Activated T-cell treated with anti-CD3 and anti-CD28 coated beads, Interleukin-2, amount 50 U/mL, for 4 hours (primary cell): ENCODE results near the gene TMA7. TPM values are rescaled to one million over a fixed set of nuclear protein-coding genes. Genes with fewer than 3 reads are reported as not detected.
A peak's percentile ranks its signal among the peaks of the same experiment; 100 is the strongest.

Experiments used
- ATAC-seq, 2 donors: fragments of 200-7000 bp; cut with Tn5 transposase; one replicate each; pipeline ENCODE4 v1.10.0; 2021
- DNase-seq: peaks from one replicate; pipeline ENCODE4 v3.0.0-alpha.2; 2020
- H3K27me3 Mint-ChIP-seq: one replicate; pipeline ENCODE4 v1.8.0; 2021; ENCODE audit warnings: low read depth, mixed read lengths
- H3K36me3 Mint-ChIP-seq: one replicate; pipeline ENCODE4 v1.8.0; 2022; ENCODE audit warnings: mixed read lengths; ENCODE audit not compliant: insufficient read depth
- H3K4me1 Mint-ChIP-seq: one replicate; pipeline ENCODE4 v1.8.0; 2021; ENCODE audit warnings: low read depth, mixed read lengths
- H3K4me3 Mint-ChIP-seq: one replicate; pipeline ENCODE4 v1.8.0; 2021; ENCODE audit warnings: mild to moderate bottlenecking, moderate library complexity, mixed read lengths
- H3K9me3 Mint-ChIP-seq: one replicate; pipeline ENCODE4 v1.8.0; 2021; ENCODE audit warnings: mixed read lengths
- total RNA-seq, 3 donors: library from RNA; stranded (reverse); gene quantifications; one replicate each; pipeline ENCODE4 v1.2.1, GENCODE V29; 2021

TMA7 gene
- total RNA-seq, 3 donors from 2014 or later = 306 to 337 (median 326) TPM

GRCh38 chr3:48433472-48434118, 6.5 kb upstream of the TMA7 start:
- no peak for ATAC-seq
- peaks cover 9% of the 10 kb centered on the region for H3K36me3 Mint-ChIP-seq
- H3K4me3 Mint-ChIP-seq = no peak overlapping the region
- no peaks in the 10 kb centered on the region for H3K9me3 Mint-ChIP-seq
- H3K4me1 Mint-ChIP-seq = peaks cover 15% of the 10 kb centered on the region
- no peaks in the 10 kb centered on the region for H3K27me3 Mint-ChIP-seq
- DNase-seq = no peak

GRCh38 chr3:48434591-48435222, 5.3 kb upstream of the TMA7 start:
- no peak for DNase-seq
- peaks cover 21% of the 10 kb centered on the region for H3K4me1 Mint-ChIP-seq
- peaks cover 9% of the 10 kb centered on the region for H3K36me3 Mint-ChIP-seq
- no peak overlapping the region for H3K4me3 Mint-ChIP-seq
- ATAC-seq = no peak
- no peaks in the 10 kb centered on the region for H3K27me3 Mint-ChIP-seq
- H3K9me3 Mint-ChIP-seq = no peaks in the 10 kb centered on the region

- H3K27me3 Mint-ChIP-seq = no peaks in the 10 kb centered on the region
- H3K4me3 Mint-ChIP-seq = no peak overlapping the region
- no peak for ATAC-seq
- H3K36me3 Mint-ChIP-seq = peaks cover 9% of the 10 kb centered on the region
- DNase-seq = no peak
- H3K9me3 Mint-ChIP-seq = no peaks in the 10 kb centered on the region
- H3K4me1 Mint-ChIP-seq = peaks cover 20% of the 10 kb centered on the region
These were observed 4.8 kb upstream of the TMA7 start for GRCh38 chr3:48435223-48435595.

- ATAC-seq (peak; percentile 38 to 39), DNase-seq (peak; percentile 82)
- Mint-ChIP-seq H3K27me3 (no peaks in the 10 kb centered on the region), H3K4me1 (peaks cover 17% of the 10 kb centered on the region), H3K36me3 (peaks cover 13% of the 10 kb centered on the region), H3K9me3 (no peaks in the 10 kb centered on the region), H3K4me3 (no peak overlapping the region)
These were observed 4.1 kb upstream of the TMA7 start for GRCh38 chr3:48435774-48436476.

- H3K9me3 Mint-ChIP-seq = no peaks in the 10 kb centered on the region
- no peak for ATAC-seq
- DNase-seq = no peak
- peaks cover 14% of the 10 kb centered on the region for H3K36me3 Mint-ChIP-seq
- H3K4me1 Mint-ChIP-seq = peaks cover 19% of the 10 kb centered on the region
- no peak overlapping the region for H3K4me3 Mint-ChIP-seq
- H3K27me3 Mint-ChIP-seq = no peaks in the 10 kb centered on the region
These were observed 3.6 kb upstream of the TMA7 start for GRCh38 chr3:48436477-48436787.

GRCh38 chr3:48436855-48437254, 3.2 kb upstream of the TMA7 start:
- Mint-ChIP-seq H3K27me3 (no peaks in the 10 kb centered on the region), H3K9me3 (no peaks in the 10 kb centered on the region), H3K4me3 (no peak overlapping the region), H3K36me3 (peaks cover 16% of the 10 kb centered on the region), H3K4me1 (peaks cover 23% of the 10 kb centered on the region)
- ATAC-seq = no peak
- no peak for DNase-seq

GRCh38 chr3:48437812-48438211, 2.2 kb upstream of the TMA7 start:
- no peaks in the 10 kb centered on the region for H3K9me3 Mint-ChIP-seq
- no peak overlapping the region for H3K4me3 Mint-ChIP-seq
- ATAC-seq (no peak), DNase-seq (no peak)
- H3K36me3 Mint-ChIP-seq = peaks cover 19% of the 10 kb centered on the region
- H3K4me1 Mint-ChIP-seq = peaks cover 30% of the 10 kb centered on the region
- no peaks in the 10 kb centered on the region for H3K27me3 Mint-ChIP-seq

- DNase-seq (no peak), ATAC-seq (peak; percentile 3 to 8)
- peaks cover 27% of the 10 kb centered on the region for H3K4me1 Mint-ChIP-seq
- H3K9me3 Mint-ChIP-seq = no peaks in the 10 kb centered on the region
- H3K4me3 Mint-ChIP-seq = peak overlapping the region; percentile 94
- peaks cover 22% of the 10 kb centered on the region for H3K36me3 Mint-ChIP-seq
- no peaks in the 10 kb centered on the region for H3K27me3 Mint-ChIP-seq
These were observed 517 bp downstream of the TMA7 start for GRCh38 chr3:48440590-48440958.

GRCh38 chr3:48441940-48442339, 1.9 kb downstream of the TMA7 start:
- Mint-ChIP-seq H3K9me3 (no peaks in the 10 kb centered on the region), H3K4me1 (peaks cover 36% of the 10 kb centered on the region), H3K27me3 (no peaks in the 10 kb centered on the region), H3K4me3 (peak overlapping the region; percentile 94), H3K36me3 (peaks cover 22% of the 10 kb centered on the region)
- DNase-seq (no peak), ATAC-seq (no peak)

GRCh38 chr3:48445277-48445882, 5.3 kb downstream of the TMA7 start:
- Mint-ChIP-seq H3K27me3 (no peaks in the 10 kb centered on the region), H3K36me3 (peaks cover 25% of the 10 kb centered on the region), H3K4me3 (peak overlapping the region; percentile 96), H3K9me3 (no peaks in the 10 kb centered on the region), H3K4me1 (peaks cover 40% of the 10 kb centered on the region)
- ATAC-seq (no peak), DNase-seq (no peak)

GRCh38 chr3:48446043-48446424, 6.0 kb downstream of the TMA7 start:
- H3K36me3 Mint-ChIP-seq = peaks cover 21% of the 10 kb centered on the region
- peaks cover 40% of the 10 kb centered on the region for H3K4me1 Mint-ChIP-seq

GRCh38 chr3:48446425-48447193, 6.6 kb downstream of the TMA7 start, which contains the start of gene ATRIP:
Gene ATRIP (plus strand): TSS chr3:48446737. CDS start chr3:48446846, 109 bp downstream.
- no peaks in the 10 kb centered on the region for H3K9me3 Mint-ChIP-seq
- ATAC-seq (peak; percentile 98), DNase-seq (peak; percentile 82)
- peaks cover 22% of the 10 kb centered on the region for H3K36me3 Mint-ChIP-seq
- peaks cover 37% of the 10 kb centered on the region for H3K4me1 Mint-ChIP-seq
- no peaks in the 10 kb centered on the region for H3K27me3 Mint-ChIP-seq
- H3K4me3 Mint-ChIP-seq = peak within 1 kb of the TSS; percentile 96

More at GRCh38 chr3:48446043-48446424, 6.0 kb downstream of the TMA7 start:
- H3K4me3 Mint-ChIP-seq = peak overlapping the region; percentile 96
- no peaks in the 10 kb centered on the region for H3K27me3 Mint-ChIP-seq
- no peaks in the 10 kb centered on the region for H3K9me3 Mint-ChIP-seq
- DNase-seq = no peak
- ATAC-seq = no peak

GRCh38 chr3:48451270-48451669, 11.2 kb downstream of the TMA7 start:
- DNase-seq (no peak), ATAC-seq (no peak)
- Mint-ChIP-seq H3K4me3 (no peak overlapping the region), H3K36me3 (peaks cover 29% of the 10 kb centered on the region), H3K4me1 (peaks cover 18% of the 10 kb centered on the region), H3K9me3 (no peaks in the 10 kb centered on the region), H3K27me3 (no peaks in the 10 kb centered on the region)

- Mint-ChIP-seq H3K36me3 (peaks cover 35% of the 10 kb centered on the region), H3K9me3 (no peaks in the 10 kb centered on the region), H3K4me3 (no peak overlapping the region), H3K4me1 (peaks cover 5% of the 10 kb centered on the region), H3K27me3 (no peaks in the 10 kb centered on the region)
- DNase-seq (no peak), ATAC-seq (no peak)
These were observed 16.4 kb downstream of the TMA7 start for GRCh38 chr3:48456456-48456855.
